Activated CD8-positive, alpha-beta memory T cell treated with anti-CD3 and anti-CD28 coated beads for 4 hours (primary cell): ENCODE measurements around the gene MGAT4D.
A peak's percentile ranks its signal among the peaks of the same experiment; 100 is the strongest.
"Not testable (repeated sequence)": the region's sequence is repeated elsewhere in the genome, so short reads cannot be mapped to it uniquely, and the experiment has no call there.

Source experiments
- DNase-seq, 2 donors: peaks; one replicate each; pipeline ENCODE4 v3.0.0-alpha.2; 2020; ENCODE audit warnings: low read depth in 2 of 2

MGAT4D gene

GRCh38 chr4:140439644-140440142, 58.4 kb downstream of the MGAT4D start:
- DNase-seq, result no peak

DNA sequence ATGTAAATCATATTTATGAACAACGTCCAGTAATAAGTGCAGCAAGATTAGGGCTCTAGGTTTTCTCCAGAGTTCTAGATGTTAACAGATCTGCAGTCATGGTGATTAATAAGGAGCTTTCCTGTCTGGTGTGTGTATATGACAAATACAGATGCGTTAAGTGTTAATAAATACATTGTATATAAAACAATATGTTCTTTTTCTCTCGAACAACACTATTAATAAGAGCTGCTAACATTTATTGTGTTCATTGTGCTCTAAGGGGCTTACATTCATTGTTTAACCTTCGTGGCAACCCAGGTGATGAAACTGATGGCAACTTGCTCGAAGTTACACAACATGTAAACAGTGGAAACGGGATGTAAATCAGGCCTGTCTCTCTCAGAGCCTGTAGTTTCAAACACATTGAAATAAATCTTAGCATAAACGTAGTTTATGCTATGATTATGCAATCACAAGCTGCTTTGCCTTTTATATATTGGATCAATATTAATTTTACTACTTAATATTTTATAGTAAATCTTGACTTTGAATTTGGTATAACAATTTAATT, 70.1 kb downstream of the MGAT4D start:
- DNase-seq, result no peak

- peak in 1 of 2 donors; percentile 1 for DNase-seq
Observed at GRCh38 chr4:140427106-140427918, 70.8 kb downstream of the MGAT4D start, which contains the start of gene CLGN. TSS of gene CLGN (minus strand) at chr4:140427648. CDS start at chr4:140413078, 14,570 bp downstream.

- no peak for DNase-seq
Observed at GRCh38 chr4:140426610-140427105, 71.4 kb downstream of the MGAT4D start.

DNA sequence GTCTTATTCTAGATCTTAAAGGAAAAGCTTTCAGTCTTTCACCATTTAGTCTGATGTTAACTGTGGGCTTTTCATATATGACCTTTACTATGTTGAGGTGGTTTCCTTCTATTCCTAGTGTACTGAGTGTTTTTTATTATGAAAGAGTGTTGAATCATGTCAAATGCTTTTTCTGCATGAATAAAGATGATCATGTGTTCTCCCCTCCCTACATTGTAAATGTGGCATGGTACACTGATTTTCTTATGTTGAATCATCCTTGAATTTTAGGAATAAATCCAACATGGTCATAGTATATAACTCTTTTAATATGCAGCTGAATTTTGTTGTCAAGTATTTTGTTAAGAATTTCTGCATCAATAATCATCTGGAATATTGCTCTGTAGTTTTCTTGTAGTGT, 75.0 kb downstream of the MGAT4D start:
- no peak for DNase-seq

- not testable (repeated sequence) for DNase-seq
Observed at GRCh38 chr4:140413130-140413969, 84.7 kb downstream of the MGAT4D start.

DNA sequence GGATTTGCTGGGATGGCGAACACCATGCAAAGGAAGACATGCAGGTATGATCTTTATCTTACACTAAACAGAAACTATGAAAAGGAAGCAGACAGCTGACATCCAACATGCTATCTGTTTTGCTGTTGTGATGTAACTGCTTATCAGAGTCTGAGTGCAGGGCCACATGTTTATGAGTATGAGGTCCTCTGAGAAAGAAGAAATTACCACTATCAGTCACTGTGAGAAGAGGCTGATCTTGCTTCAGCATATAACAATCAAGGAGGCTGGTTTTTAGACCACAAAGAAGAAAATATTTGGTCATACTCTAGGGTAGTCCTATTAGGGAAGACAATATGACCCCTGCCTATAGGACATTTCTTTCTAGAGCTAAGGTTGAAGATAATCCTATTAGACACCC, 89.1 kb downstream of the MGAT4D start:
- DNase-seq, result no peak

DNA sequence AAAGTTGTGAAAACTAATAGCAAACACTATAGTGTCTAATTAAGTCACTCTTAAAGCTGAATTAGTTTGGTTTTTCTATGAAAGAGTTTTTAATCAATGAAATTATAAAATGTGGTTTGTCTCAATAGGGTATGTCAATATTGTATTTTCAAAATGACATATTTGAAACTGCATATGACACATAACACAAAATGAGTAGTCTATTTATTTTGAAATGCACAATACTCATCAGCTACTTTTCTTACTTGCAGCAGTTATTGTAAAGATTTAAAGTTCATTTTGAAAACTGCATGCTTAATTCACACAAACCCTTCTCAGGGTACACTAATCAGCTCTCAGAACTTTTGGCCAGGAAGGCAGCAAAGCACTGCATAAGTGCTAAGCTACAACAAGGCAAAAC, 91.8 kb downstream of the MGAT4D start:
- no peak for DNase-seq

- no peak for DNase-seq
Observed at GRCh38 chr4:140400111-140400510, 98.0 kb downstream of the MGAT4D start.

DNA sequence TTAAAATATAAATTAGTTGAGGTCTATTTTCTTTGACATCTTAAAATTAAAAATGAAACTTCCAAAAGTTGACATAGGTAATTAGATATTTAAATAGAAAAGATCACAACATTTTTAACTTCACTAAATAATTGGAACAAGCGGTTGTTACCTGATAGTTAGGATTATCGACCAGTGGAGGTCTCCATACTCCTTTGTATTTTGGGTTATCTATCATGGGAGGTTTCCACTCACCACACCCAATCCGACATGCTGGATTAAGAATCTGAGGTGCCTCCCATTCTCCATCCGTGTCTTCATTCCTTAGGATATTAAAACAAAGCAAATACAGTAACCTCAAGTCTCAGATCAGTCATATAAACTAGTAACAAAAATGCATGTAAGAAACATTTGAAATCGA, 102.4 kb downstream of the MGAT4D start:
- no peak for DNase-seq
